LNCaP clone FGC (cell line): Measurements from ENCODE around the gene OPA3.

ENCODE experiments used
- DNase-seq: peaks from one replicate; pipeline ENCODE4 v3.0.0-alpha.2; 2011; ENCODE audit warnings: low read depth
- H3K4me3 ChIP-seq: 2 replicates; pipeline ENCODE4 v1.5.1; 2011; ENCODE audit warnings: mild to moderate bottlenecking, low read depth, low read length, control low read depth
- TF ChIP-seq, protein P1 (sequence below): IDR thresholded peaks from 2 replicates; pipeline ENCODE4 v1.5.1; 2012; ENCODE audit warnings: mild to moderate bottlenecking; ENCODE audit not compliant: control insufficient read depth, insufficient read depth; ENCODE audit errors: extremely low read depth

OPA3 gene

GRCh38 chr19:45508417-45508860 lies 76.2 kb downstream of the OPA3 start:
- TF ChIP-seq, protein P1, sequence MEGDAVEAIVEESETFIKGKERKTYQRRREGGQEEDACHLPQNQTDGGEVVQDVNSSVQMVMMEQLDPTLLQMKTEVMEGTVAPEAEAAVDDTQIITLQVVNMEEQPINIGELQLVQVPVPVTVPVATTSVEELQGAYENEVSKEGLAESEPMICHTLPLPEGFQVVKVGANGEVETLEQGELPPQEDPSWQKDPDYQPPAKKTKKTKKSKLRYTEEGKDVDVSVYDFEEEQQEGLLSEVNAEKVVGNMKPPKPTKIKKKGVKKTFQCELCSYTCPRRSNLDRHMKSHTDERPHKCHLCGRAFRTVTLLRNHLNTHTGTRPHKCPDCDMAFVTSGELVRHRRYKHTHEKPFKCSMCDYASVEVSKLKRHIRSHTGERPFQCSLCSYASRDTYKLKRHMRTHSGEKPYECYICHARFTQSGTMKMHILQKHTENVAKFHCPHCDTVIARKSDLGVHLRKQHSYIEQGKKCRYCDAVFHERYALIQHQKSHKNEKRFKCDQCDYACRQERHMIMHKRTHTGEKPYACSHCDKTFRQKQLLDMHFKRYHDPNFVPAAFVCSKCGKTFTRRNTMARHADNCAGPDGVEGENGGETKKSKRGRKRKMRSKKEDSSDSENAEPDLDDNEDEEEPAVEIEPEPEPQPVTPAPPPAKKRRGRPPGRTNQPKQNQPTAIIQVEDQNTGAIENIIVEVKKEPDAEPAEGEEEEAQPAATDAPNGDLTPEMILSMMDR, result no peak
- H3K4me3 ChIP-seq, result peak overlapping the region; percentile 91
- DNase-seq, result no peak

- no peak for DNase-seq
- TF ChIP-seq, protein P1, result no peak
Measured at GRCh38 chr19:45507872-45508416, 76.7 kb downstream of the OPA3 start.

DNA sequence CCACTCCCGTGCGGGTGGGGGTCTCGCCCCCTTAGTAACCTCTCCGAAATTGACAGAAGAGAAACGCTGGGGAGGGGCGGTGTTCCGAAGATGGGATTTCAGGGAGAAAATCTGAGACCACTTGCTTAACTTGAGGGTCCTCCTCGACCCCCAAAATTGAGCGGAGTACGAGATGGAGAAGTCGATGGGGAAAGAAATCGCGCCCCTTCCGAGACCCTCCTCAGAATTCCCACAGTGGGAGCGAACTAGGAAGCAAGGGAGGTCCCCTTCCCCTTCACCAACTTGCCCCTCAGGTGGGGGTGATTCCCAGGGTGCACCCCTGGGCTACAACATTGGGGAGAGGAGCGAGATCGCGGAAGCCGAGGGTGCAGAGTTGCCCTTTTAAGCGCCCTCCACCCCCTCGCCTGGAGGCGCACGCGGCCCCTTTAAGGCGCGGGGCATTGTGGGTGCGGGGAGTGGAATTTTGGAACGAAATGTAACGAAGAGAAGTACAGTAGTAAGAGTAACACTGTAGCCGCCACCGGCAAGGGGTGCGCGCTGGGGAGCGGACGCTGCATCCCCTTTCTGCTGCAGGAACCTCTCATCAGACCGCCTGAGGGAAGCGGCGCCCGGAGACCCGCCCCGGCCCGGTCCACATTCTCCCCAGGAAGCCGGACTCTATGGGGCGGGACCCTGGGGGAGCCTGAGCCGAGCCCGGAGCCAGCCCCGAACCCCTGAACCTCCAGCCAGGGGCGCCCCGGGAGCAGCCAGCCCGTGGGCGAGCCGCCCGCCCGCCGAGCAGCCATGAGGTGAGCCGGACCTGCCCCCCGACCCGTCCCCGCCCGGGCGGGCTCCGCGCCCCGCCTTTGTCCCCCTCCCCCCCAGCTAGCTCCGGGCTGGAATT lies 77.4 kb downstream of the OPA3 start, which contains the start of gene VASP:
VASP (plus strand) TSS at position 491 of the 883 bp plus-strand sequence; CDS start at position 784, 293 bp downstream.
- TF ChIP-seq, protein P1, result no peak
- DNase-seq, result no peak
- peak within 1 kb of the TSS; percentile 91 for H3K4me3 ChIP-seq

More at GRCh38 chr19:45507872-45508416, 76.7 kb downstream of the OPA3 start:
- H3K4me3 ChIP-seq, result peak overlapping the region; percentile 91

- peak overlapping the region; percentile 91 for H3K4me3 ChIP-seq
- DNase-seq, result no peak
- TF ChIP-seq, protein P1, result peak; percentile 58
Measured at GRCh38 chr19:45506246-45506988, 78.2 kb downstream of the OPA3 start.

- no peak for DNase-seq
- no peak overlapping the region; the same call in 1 of the 2 replicates for H3K4me3 ChIP-seq
- TF ChIP-seq, protein P1, result no peak
Measured at GRCh38 chr19:45505996-45506245, 78.7 kb downstream of the OPA3 start.

DNA sequence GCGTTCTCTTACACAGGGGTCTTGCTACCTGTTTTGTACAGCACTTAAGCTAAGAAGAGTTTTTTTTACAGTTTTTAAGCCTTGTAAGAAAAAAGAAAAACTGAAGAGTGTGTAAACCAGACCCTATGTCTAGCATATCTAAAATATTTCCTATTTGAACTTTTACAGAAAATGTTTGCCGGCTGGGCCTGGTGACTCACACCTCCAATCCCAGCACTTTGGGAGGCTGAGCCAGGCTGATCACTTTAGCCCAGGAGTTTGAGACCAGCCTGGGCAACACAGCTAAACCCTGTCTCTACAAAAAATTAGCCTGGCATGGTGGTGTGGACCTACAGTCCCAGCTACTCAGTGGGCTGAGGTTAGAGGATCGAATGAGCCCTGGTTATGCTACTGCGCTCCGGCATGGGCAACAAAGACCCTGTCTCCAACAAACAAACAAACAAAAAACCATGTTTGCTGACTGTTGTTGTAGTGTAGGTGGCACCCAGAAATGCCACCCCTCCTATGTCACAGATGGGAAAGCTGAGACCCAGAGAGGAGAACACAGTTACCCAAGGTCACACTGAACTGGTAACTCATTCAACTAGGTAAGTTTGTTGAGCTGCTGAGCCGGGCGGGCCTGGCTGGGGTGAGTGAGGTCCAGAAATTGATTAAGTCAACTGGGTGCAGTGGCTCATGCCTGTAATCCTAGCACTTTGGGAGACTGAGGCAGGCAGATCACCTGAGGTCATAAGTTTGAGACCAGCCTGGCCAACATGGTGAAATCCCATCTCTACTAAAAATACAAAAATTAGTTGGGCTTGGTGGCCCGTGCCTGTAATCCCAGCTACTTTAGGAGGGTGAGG lies 79.2 kb downstream of the OPA3 start:
- DNase-seq, result no peak
- no peak overlapping the region for H3K4me3 ChIP-seq
- TF ChIP-seq, protein P1, result no peak
